GM19463 (cell line): ENCODE data around the gene CFD.
"Not testable (repeated sequence)": the region's sequence is repeated elsewhere in the genome, so short reads cannot be mapped to it uniquely, and the experiment has no call there.

Experiments
- ATAC-seq: cut with Tn5 transposase; IDR thresholded peaks from one replicate; pipeline ENCODE4 v1.9.1; 2021; ENCODE audit warnings: mild to moderate bottlenecking, moderate library complexity; ENCODE audit not compliant: unreplicated experiment

CFD gene

GRCh38 chr19:852136-853013, 7.1 kb upstream of the CFD start, which contains the start of gene ELANE:
TSS of gene ELANE (plus strand) at chr19:852303. CDS start at chr19:852329, 26 bp downstream.
- ATAC-seq: no peak

- ATAC-seq: no peak
Observed at GRCh38 chr19:853014-853585, 6.4 kb upstream of the CFD start.

GRCh38 chr19:853614-854220, 5.7 kb upstream of the CFD start:
- ATAC-seq: not testable (repeated sequence)

- no peak for ATAC-seq
Observed at GRCh38 chr19:854549-854948, 4.9 kb upstream of the CFD start.

GRCh38 chr19:855142-855541, 4.3 kb upstream of the CFD start:
- no peak for ATAC-seq

- ATAC-seq: no peak
Observed at GRCh38 chr19:855566-856120, 3.8 kb upstream of the CFD start.

GRCh38 chr19:858284-858683, 1.2 kb upstream of the CFD start:
- no peak for ATAC-seq

- ATAC-seq: no peak
Observed at GRCh38 chr19:861141-861755, 1.8 kb downstream of the CFD start.

- ATAC-seq: no peak
Observed at GRCh38 chr19:861756-862580, 2.5 kb downstream of the CFD start.

GRCh38 chr19:862581-863314, 3.3 kb downstream of the CFD start:
- no peak for ATAC-seq

GRCh38 chr19:863315-863620, 3.8 kb downstream of the CFD start:
- no peak for ATAC-seq

GRCh38 chr19:866769-867300, 7.4 kb downstream of the CFD start:
- ATAC-seq: no peak

- no peak for ATAC-seq
Observed at GRCh38 chr19:867301-867793, 7.9 kb downstream of the CFD start.

GRCh38 chr19:867855-868457, 8.5 kb downstream of the CFD start:
- no peak for ATAC-seq

GRCh38 chr19:868458-869244, 9.2 kb downstream of the CFD start:
- no peak for ATAC-seq

- no peak for ATAC-seq
Observed at GRCh38 chr19:869245-870177, 10.0 kb downstream of the CFD start.

- ATAC-seq: no peak
Observed at GRCh38 chr19:870314-870713, 10.8 kb downstream of the CFD start.
